ENCODE measurements around the gene DOCK11. TPM values are rescaled to one million over a fixed set of nuclear protein-coding genes. Genes with fewer than 3 reads are reported as not detected.

The DOCK11 gene
- total and polyA plus RNA-seq, 2 donors (not counting 1 experiment from before 2014, with no cell fraction given): 31.0 to 83.5 TPM

DNA sequence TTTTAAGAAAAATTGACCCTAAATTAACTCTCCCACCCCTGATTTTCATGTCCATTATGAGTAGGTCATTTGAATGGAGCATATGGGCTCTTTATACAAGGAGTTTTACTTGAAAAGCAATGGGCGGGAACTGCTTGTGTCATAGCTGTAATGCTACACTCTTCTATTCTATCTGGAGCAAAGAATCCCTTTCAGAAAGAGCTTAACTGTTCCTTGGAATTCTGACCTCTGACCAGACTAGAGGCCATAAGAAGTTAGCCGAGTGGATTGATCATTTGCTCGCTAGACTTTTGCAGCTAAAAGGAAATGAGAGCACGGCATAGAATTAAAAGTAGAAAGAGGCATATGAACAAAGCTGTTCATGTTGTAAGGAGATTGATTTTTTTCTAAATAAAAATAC lies 79.1 kb downstream of the DOCK11 start:
- no peak overlapping the region for H3K4me3 ChIP-seq (ENCODE audit: control extremely low read depth in 1 of 5, extremely low read depth in 1 of 5, insufficient read depth in 1 of 5, low read depth in 2 of 5, low read length in 4 of 5)
- no peak overlapping the region for H3K27ac ChIP-seq (ENCODE audit: low read length in 2 of 2)
- no peak overlapping the region for H2AFZ ChIP-seq (ENCODE audit: insufficient read depth, low read depth, low read length, poor library complexity, severe bottlenecking)
- Mint-ChIP-seq H3K9me3 (ENCODE audit: insufficient read depth) (no peaks in the 10 kb centered on the region), H3K4me3 (no peak overlapping the region), H3K27ac (no peak overlapping the region), H3K27me3 (no peaks in the 10 kb centered on the region), H3K4me1 (no peaks in the 10 kb centered on the region)
- H3K9ac ChIP-seq (ENCODE audit: low read length): no peak overlapping the region
- intact Hi-C loops (cut with micrococcal nuclease): no loop called here
- DNase-seq (no peak), ATAC-seq (ENCODE audit: low read depth) (no peak)
- POLR2A ChIA-PET: no interaction called here
- H3K79me2 ChIP-seq (ENCODE audit: control insufficient read depth, insufficient read depth, low read length): no peaks in the 10 kb centered on the region
- H3K9me3 ChIP-seq (ENCODE audit: control extremely low read depth in 1 of 3, control insufficient read depth in 2 of 3, insufficient read depth in 1 of 3, low read length in 2 of 3): no peaks in the 10 kb centered on the region
- TF ChIP-seq, protein P1, sequence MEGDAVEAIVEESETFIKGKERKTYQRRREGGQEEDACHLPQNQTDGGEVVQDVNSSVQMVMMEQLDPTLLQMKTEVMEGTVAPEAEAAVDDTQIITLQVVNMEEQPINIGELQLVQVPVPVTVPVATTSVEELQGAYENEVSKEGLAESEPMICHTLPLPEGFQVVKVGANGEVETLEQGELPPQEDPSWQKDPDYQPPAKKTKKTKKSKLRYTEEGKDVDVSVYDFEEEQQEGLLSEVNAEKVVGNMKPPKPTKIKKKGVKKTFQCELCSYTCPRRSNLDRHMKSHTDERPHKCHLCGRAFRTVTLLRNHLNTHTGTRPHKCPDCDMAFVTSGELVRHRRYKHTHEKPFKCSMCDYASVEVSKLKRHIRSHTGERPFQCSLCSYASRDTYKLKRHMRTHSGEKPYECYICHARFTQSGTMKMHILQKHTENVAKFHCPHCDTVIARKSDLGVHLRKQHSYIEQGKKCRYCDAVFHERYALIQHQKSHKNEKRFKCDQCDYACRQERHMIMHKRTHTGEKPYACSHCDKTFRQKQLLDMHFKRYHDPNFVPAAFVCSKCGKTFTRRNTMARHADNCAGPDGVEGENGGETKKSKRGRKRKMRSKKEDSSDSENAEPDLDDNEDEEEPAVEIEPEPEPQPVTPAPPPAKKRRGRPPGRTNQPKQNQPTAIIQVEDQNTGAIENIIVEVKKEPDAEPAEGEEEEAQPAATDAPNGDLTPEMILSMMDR (IDR thresholded peaks at IDR 0.05): no peak
- TF ChIP-seq EZH2 (IDR thresholded peaks at IDR 0.05; ENCODE audit: borderline replicate concordance, insufficient read depth, low read depth, low read length, poor library complexity, severe bottlenecking): no peak
- no peaks in the 10 kb centered on the region for H4K20me1 ChIP-seq (ENCODE audit: control insufficient read depth, insufficient read depth, low read length, poor library complexity, severe bottlenecking)
- WGBS (ENCODE audit: insufficient coverage): no CpG with 5 or more reads among the region's 4 CpGs
- CTCF ChIA-PET: interaction anchor here (1.3 kb wide), 1 partner anchor 36 kb away, joined by 3 read pairs; no protein-coding TSS in a partner anchor
- no peaks in the 10 kb centered on the region for H3K4me1 ChIP-seq (ENCODE audit: control insufficient read depth in 2 of 2, insufficient read depth in 2 of 2, low read length in 2 of 2)
- H3K4me2 ChIP-seq (replicated peaks; ENCODE audit: low read depth, low read length, poor library complexity, severe bottlenecking): no peak overlapping the region
- H3K36me3 ChIP-seq (replicated peaks in 1 of 2; ENCODE audit: control extremely low read depth in 1 of 2, control insufficient read depth in 1 of 2, extremely low read depth in 1 of 2, insufficient read depth in 2 of 2, low read length in 1 of 2): peaks cover 0 to 69% of the 10 kb centered on the region in 2 experiments
- no peaks in the 10 kb centered on the region for H3K27me3 ChIP-seq (replicated peaks in 1 of 4; ENCODE audit: control extremely low read depth in 1 of 4, control insufficient read depth in 3 of 4, insufficient read depth in 4 of 4, low read length in 3 of 4)

DNA sequence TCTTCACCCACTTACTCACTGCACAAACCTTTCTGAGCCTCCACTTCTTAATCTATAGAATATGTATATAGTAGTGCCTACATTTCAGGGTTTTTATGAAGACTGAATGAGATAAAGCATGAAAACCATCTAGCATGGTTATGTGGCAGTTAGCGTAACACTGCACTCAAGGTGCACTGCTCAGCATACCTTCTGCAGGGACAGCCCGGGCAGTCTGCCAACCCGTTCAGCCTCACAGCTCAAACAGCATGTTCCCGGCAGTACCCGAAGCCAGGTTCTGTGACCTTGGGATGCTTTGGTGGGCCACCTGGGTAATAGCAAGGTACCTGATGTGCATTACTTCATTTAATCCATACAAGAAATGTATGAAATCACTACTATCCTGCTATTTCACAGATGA lies 81.4 kb downstream of the DOCK11 start:
- CTCF ChIA-PET: no interaction called here
- intact Hi-C loops (cut with micrococcal nuclease): no loop called here

More for the DNA sequence above, 81.4 kb downstream of the DOCK11 start:
- H3K4me2 ChIP-seq (replicated peaks; ENCODE audit: low read depth, low read length, poor library complexity, severe bottlenecking): no peak overlapping the region
- POLR2A ChIA-PET: no interaction called here
- H3K79me2 ChIP-seq (ENCODE audit: control insufficient read depth, insufficient read depth, low read length): no peaks in the 10 kb centered on the region
- H3K9me3 ChIP-seq (ENCODE audit: control extremely low read depth in 1 of 3, control insufficient read depth in 2 of 3, insufficient read depth in 1 of 3, low read length in 2 of 3): peaks cover 0 to 3% (median 0%) of the 10 kb centered on the region in 3 donors
- 100% methylated on average over 3 of the region's 5 CpGs for WGBS (ENCODE audit: insufficient coverage)
- peaks cover 0 to 62% of the 10 kb centered on the region in 2 experiments for H3K36me3 ChIP-seq (replicated peaks in 1 of 2; ENCODE audit: control extremely low read depth in 1 of 2, control insufficient read depth in 1 of 2, extremely low read depth in 1 of 2, insufficient read depth in 2 of 2, low read length in 1 of 2)
- no peaks in the 10 kb centered on the region for H3K27me3 ChIP-seq (replicated peaks in 1 of 4; ENCODE audit: control extremely low read depth in 1 of 4, control insufficient read depth in 3 of 4, insufficient read depth in 4 of 4, low read length in 3 of 4)
- H3K27ac Mint-ChIP-seq: no peak overlapping the region
- H2AFZ ChIP-seq (ENCODE audit: insufficient read depth, low read depth, low read length, poor library complexity, severe bottlenecking): no peak overlapping the region
- H3K27ac ChIP-seq (ENCODE audit: low read length in 2 of 2): no peak overlapping the region
- ATAC-seq (ENCODE audit: low read depth) (no peak), DNase-seq (no peak)
- H3K4me1 ChIP-seq (ENCODE audit: control insufficient read depth in 2 of 2, insufficient read depth in 2 of 2, low read length in 2 of 2): no peaks in the 10 kb centered on the region
- H3K4me3 Mint-ChIP-seq: no peak overlapping the region
- no peaks in the 10 kb centered on the region for H3K4me1 Mint-ChIP-seq
- no peak overlapping the region for H3K4me3 ChIP-seq (ENCODE audit: control extremely low read depth in 1 of 5, extremely low read depth in 1 of 5, insufficient read depth in 1 of 5, low read depth in 2 of 5, low read length in 4 of 5)
- H4K20me1 ChIP-seq (ENCODE audit: control insufficient read depth, insufficient read depth, low read length, poor library complexity, severe bottlenecking): no peaks in the 10 kb centered on the region
- no peak for TF ChIP-seq EZH2 (IDR thresholded peaks at IDR 0.05; ENCODE audit: borderline replicate concordance, insufficient read depth, low read depth, low read length, poor library complexity, severe bottlenecking)
- TF ChIP-seq, protein P1 (IDR thresholded peaks at IDR 0.05): no peak
- H3K9ac ChIP-seq (ENCODE audit: low read length): no peak overlapping the region
- no peaks in the 10 kb centered on the region for H3K9me3 Mint-ChIP-seq (ENCODE audit: insufficient read depth)
- H3K27me3 Mint-ChIP-seq: no peaks in the 10 kb centered on the region
